ENCODE measurements around the gene VAV1. TPM values are rescaled to one million over a fixed set of nuclear protein-coding genes. Genes with fewer than 3 reads are reported as not detected.
A peak's percentile ranks its signal among the peaks of the same experiment; 100 is the strongest.

VAV1 gene
- total and polyA plus RNA-seq, 9 of the 15 experiments (the other 6 are each of a cell fraction or from before 2014, with no cell fraction given), result 0.46 to 20.1 (median 11.1) TPM

DNA sequence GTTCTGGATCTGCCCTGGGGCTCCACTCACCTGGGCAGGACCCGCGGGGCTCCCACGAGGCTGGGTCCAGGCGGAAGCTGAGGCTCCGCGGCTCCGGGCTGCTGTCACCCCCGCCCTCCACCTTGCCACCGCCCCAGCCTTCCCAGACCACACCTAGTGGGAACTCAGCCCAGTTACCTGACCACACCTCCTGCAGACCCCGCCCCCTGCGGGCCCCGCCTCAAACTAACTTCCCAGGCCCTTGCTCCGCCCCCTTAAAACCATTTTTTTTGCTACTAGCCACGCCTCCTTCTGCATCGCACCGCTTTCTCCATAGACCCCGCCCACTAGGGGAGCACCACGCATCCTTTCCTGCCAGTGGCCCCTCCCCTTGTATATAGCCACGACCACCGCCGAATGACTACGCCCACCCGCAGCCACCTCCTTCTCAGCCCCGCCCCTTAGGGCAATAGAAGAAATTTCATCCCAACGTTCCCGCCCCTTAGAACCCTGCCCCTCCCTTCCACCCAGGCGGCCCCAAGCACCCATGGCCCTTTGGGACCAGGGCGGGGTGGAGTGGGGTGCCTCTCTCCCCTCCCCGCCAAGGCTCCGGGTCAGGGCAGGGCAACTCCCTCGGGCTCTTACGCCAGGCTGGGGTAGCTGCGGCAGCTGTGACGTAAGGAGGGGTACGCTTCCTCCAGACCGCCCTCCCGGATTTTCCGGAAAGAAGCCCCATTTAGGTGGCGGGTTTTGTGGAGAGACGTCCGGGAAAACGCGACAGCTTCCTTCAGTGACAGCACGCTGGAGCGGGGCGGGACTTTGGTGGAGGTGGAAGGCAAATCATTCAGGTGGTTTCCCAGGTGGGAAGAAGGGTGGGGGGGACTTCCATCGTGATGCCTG is 4.9 kb upstream of the VAV1 start, which contains the start of gene SH2D3A (continued):
- TF ChIP-seq ZNF644 (tag; IDR thresholded peaks at IDR 0.05; ENCODE audit: low read depth) (no peak), L3MBTL2 (IDR thresholded peaks at IDR 0.05) (no peak), STAG1 (CRISPR knock-in tag; IDR thresholded peaks at IDR 0.05; ENCODE audit: borderline replicate concordance) (peak; percentile 26; the same call in 1 of the 2 replicates), MBD2 (IDR thresholded peaks at IDR 0.05; ENCODE audit: borderline replicate concordance, low read depth) (0 out of 2 replicates have a peak, but pooled peaks have one; percentile 42), PURB (CRISPR knock-in tag; IDR thresholded peaks at IDR 0.05; ENCODE audit: low read depth) (no peak), ZNF79 (CRISPR knock-in tag; IDR thresholded peaks at IDR 0.05; ENCODE audit: low read depth) (no peak)
- TF ChIP-seq, protein P1, sequence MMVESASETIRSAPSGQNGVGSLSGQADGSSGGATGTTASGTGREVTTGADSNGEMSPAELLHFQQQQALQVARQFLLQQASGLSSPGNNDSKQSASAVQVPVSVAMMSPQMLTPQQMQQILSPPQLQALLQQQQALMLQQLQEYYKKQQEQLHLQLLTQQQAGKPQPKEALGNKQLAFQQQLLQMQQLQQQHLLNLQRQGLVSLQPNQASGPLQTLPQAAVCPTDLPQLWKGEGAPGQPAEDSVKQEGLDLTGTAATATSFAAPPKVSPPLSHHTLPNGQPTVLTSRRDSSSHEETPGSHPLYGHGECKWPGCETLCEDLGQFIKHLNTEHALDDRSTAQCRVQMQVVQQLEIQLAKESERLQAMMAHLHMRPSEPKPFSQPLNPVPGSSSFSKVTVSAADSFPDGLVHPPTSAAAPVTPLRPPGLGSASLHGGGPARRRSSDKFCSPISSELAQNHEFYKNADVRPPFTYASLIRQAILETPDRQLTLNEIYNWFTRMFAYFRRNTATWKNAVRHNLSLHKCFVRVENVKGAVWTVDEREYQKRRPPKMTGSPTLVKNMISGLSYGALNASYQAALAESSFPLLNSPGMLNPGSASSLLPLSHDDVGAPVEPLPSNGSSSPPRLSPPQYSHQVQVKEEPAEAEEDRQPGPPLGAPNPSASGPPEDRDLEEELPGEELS (CRISPR knock-in tag; IDR thresholded peaks at IDR 0.05; ENCODE audit: borderline replicate concordance), result no peak
- TF ChIP-seq, protein P2, sequence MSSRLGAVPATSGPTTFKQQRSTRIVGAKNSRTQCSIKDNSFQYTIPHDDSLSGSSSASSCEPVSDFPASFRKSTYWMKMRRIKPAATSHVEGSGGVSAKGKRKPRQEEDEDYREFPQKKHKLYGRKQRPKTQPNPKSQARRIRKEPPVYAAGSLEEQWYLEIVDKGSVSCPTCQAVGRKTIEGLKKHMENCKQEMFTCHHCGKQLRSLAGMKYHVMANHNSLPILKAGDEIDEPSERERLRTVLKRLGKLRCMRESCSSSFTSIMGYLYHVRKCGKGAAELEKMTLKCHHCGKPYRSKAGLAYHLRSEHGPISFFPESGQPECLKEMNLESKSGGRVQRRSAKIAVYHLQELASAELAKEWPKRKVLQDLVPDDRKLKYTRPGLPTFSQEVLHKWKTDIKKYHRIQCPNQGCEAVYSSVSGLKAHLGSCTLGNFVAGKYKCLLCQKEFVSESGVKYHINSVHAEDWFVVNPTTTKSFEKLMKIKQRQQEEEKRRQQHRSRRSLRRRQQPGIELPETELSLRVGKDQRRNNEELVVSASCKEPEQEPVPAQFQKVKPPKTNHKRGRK (tag; IDR thresholded peaks at IDR 0.05), result no peak
- TF ChIP-seq, protein P3, sequence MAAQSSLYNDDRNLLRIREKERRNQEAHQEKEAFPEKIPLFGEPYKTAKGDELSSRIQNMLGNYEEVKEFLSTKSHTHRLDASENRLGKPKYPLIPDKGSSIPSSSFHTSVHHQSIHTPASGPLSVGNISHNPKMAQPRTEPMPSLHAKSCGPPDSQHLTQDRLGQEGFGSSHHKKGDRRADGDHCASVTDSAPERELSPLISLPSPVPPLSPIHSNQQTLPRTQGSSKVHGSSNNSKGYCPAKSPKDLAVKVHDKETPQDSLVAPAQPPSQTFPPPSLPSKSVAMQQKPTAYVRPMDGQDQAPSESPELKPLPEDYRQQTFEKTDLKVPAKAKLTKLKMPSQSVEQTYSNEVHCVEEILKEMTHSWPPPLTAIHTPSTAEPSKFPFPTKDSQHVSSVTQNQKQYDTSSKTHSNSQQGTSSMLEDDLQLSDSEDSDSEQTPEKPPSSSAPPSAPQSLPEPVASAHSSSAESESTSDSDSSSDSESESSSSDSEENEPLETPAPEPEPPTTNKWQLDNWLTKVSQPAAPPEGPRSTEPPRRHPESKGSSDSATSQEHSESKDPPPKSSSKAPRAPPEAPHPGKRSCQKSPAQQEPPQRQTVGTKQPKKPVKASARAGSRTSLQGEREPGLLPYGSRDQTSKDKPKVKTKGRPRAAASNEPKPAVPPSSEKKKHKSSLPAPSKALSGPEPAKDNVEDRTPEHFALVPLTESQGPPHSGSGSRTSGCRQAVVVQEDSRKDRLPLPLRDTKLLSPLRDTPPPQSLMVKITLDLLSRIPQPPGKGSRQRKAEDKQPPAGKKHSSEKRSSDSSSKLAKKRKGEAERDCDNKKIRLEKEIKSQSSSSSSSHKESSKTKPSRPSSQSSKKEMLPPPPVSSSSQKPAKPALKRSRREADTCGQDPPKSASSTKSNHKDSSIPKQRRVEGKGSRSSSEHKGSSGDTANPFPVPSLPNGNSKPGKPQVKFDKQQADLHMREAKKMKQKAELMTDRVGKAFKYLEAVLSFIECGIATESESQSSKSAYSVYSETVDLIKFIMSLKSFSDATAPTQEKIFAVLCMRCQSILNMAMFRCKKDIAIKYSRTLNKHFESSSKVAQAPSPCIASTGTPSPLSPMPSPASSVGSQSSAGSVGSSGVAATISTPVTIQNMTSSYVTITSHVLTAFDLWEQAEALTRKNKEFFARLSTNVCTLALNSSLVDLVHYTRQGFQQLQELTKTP (IDR thresholded peaks at IDR 0.05; ENCODE audit: low read depth in 1 of 2, partially characterized antibody in 2 of 2), result no peak
- TF ChIP-seq, protein P4, sequence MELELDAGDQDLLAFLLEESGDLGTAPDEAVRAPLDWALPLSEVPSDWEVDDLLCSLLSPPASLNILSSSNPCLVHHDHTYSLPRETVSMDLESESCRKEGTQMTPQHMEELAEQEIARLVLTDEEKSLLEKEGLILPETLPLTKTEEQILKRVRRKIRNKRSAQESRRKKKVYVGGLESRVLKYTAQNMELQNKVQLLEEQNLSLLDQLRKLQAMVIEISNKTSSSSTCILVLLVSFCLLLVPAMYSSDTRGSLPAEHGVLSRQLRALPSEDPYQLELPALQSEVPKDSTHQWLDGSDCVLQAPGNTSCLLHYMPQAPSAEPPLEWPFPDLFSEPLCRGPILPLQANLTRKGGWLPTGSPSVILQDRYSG (tag; conservative IDR thresholded peaks at IDR 0.05; ENCODE audit: low read depth), result no peak
- TF ChIP-seq, protein P5, sequence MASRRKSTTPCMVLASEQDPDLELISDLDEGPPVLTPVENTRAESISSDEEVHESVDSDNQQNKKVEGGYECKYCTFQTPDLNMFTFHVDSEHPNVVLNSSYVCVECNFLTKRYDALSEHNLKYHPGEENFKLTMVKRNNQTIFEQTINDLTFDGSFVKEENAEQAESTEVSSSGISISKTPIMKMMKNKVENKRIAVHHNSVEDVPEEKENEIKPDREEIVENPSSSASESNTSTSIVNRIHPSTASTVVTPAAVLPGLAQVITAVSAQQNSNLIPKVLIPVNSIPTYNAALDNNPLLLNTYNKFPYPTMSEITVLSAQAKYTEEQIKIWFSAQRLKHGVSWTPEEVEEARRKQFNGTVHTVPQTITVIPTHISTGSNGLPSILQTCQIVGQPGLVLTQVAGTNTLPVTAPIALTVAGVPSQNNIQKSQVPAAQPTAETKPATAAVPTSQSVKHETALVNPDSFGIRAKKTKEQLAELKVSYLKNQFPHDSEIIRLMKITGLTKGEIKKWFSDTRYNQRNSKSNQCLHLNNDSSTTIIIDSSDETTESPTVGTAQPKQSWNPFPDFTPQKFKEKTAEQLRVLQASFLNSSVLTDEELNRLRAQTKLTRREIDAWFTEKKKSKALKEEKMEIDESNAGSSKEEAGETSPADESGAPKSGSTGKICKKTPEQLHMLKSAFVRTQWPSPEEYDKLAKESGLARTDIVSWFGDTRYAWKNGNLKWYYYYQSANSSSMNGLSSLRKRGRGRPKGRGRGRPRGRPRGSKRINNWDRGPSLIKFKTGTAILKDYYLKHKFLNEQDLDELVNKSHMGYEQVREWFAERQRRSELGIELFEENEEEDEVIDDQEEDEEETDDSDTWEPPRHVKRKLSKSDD (conservative IDR thresholded peaks at IDR 0.05; ENCODE audit: low read length), result no peak
- TF ChIP-seq, protein P6, sequence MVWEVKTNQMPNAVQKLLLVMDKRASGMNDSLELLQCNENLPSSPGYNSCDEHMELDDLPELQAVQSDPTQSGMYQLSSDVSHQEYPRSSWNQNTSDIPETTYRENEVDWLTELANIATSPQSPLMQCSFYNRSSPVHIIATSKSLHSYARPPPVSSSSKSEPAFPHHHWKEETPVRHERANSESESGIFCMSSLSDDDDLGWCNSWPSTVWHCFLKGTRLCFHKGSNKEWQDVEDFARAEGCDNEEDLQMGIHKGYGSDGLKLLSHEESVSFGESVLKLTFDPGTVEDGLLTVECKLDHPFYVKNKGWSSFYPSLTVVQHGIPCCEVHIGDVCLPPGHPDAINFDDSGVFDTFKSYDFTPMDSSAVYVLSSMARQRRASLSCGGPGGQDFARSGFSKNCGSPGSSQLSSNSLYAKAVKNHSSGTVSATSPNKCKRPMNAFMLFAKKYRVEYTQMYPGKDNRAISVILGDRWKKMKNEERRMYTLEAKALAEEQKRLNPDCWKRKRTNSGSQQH (CRISPR knock-in tag; IDR thresholded peaks at IDR 0.05), result no peak

Measured in K562 (cell line).